ENCODE results near the gene SPATA20. TPM values are rescaled to one million over a fixed set of nuclear protein-coding genes. Genes with fewer than 3 reads are reported as not detected.

The SPATA20 gene
- total RNA-seq, 1 experiment from 2014 or later, result 31.0 TPM

DNA sequence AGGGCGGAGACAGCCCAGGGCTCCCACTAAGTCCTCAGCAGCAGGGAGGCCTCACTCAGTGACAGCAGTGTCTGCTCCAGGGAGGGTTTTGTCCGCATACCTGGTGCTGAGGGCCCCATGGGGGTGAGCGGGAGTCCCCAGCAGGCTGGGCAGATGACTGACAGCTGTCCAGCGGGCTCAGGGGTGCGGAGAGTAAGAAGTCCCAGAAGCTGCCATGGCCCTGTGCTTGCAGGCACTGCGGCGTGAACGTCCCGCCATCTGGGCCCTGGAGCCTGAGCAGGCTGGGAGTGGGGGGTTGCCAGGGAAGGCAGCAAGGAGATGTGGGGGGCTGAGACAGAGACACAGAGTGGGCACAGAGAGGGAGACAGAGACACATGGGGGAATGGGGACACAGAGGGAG is 33.7 kb downstream of the SPATA20 start:
- no peak overlapping the region for H3K4me3 ChIP-seq (ENCODE audit: insufficient read depth, low read depth, low read length)
- DNase-seq, result no peak

DNA sequence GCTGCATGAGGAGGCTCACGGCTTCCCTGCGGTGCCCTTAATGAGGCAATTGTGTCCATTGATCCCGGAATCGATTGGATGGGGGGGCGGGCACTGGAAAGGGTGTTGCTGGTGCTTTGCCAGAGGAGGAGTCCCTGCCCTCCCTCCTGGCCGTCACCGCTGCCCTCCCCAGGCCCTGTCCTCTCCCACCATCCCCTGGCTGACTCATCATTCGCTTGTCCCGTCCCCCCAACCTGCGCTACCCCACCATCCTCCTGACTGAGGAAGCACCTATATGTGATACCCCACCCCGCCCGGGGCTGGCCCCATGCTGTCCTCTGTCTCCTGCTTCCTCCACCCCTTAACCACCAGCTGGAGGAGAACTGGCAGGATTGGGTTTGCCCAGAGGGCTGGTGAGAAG is 34.3 kb downstream of the SPATA20 start:
- Histone ChIP-seq H3K27me3 (ENCODE audit: control insufficient read depth, insufficient read depth, low read length) (no peaks in the 10 kb centered on the region; the same call in 1 of the 2 replicates), H3K36me3 (replicated peaks; ENCODE audit: control insufficient read depth, insufficient read depth, low read length) (no peaks in the 10 kb centered on the region), H3K4me3 (ENCODE audit: insufficient read depth, low read depth, low read length) (no peak overlapping the region)
- no peak for DNase-seq

More for the DNA sequence above, 33.7 kb downstream of the SPATA20 start:
- Histone ChIP-seq H3K36me3 (replicated peaks; ENCODE audit: control insufficient read depth, insufficient read depth, low read length) (no peaks in the 10 kb centered on the region), H3K27me3 (ENCODE audit: control insufficient read depth, insufficient read depth, low read length) (no peaks in the 10 kb centered on the region; the same call in 1 of the 2 replicates)

DNA sequence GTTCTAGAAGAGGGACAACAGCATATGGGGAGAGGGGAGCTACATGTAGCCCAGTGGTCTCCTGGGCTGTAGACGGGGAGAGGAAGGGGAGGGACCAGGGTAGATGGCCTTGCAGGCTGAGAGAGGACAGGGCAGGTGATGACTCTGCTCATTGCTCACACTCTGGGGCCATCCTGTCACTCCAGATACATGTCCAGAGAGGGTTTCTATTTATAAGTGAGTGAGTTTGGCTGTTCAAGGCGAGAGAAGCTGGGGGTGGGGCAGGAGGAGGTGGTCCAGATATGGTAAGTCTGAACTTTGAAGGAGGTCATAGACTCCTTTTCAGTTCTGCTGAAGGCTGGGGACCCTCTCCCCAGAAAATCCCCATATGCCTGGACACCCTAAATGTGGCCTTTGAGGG is 35.8 kb downstream of the SPATA20 start:
- no peaks in the 10 kb centered on the region; the same call in 1 of the 2 replicates for H3K27me3 ChIP-seq (ENCODE audit: control insufficient read depth, insufficient read depth, low read length)
- no peaks in the 10 kb centered on the region for H3K36me3 ChIP-seq (replicated peaks; ENCODE audit: control insufficient read depth, insufficient read depth, low read length)
- no peak for DNase-seq
- no peak overlapping the region for H3K4me3 ChIP-seq (ENCODE audit: insufficient read depth, low read depth, low read length)

DNA sequence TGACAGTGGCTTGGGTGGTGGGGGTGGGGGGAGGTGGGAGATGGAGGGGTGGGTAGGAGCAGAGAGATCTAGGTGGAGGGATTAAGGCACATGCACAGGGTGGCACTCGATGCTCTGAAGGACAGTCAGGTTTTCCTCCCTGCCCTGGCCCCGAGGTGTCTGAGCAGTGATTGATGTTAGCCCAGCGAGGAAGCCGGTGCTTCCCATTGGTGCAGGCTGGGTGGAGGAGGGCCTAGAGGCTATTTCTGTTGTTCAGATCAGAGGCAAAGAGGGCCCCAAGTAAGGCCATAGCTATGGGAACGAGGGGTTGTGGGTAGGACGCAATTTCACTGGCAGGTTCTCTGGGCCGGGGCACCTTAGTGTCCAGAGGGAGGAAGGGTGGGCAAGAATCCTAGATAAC is 36.7 kb downstream of the SPATA20 start:
- Histone ChIP-seq H3K27me3 (ENCODE audit: control insufficient read depth, insufficient read depth, low read length) (no peaks in the 10 kb centered on the region; the same call in 1 of the 2 replicates), H3K4me3 (ENCODE audit: insufficient read depth, low read depth, low read length) (no peak overlapping the region), H3K36me3 (replicated peaks; ENCODE audit: control insufficient read depth, insufficient read depth, low read length) (no peaks in the 10 kb centered on the region)
- DNase-seq, result peak; percentile 85

DNA sequence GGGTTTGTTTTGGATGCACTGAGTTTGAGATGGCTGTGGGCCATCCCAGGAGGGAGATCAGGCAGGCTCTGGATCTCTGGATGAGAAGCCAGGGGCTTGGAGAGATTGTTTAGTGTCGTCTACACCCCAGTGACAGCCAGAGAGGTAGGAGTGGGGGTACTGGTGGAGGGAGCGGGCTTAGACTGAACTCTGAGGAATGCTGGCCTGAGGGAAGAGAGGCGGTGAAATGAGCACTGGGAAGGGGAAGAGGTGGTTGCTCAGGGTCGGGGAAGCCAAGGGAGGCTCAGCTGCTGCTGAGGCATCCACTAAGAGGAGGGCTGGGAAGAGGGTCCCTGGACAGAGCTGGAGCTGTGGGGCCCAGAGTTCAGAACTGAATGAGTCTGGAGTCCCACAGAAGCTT is 37.1 kb downstream of the SPATA20 start:
- Histone ChIP-seq H3K4me3 (ENCODE audit: insufficient read depth, low read depth, low read length) (no peak overlapping the region), H3K36me3 (replicated peaks; ENCODE audit: control insufficient read depth, insufficient read depth, low read length) (no peaks in the 10 kb centered on the region), H3K27me3 (ENCODE audit: control insufficient read depth, insufficient read depth, low read length) (no peaks in the 10 kb centered on the region; the same call in 1 of the 2 replicates)
- DNase-seq, result no peak

DNA sequence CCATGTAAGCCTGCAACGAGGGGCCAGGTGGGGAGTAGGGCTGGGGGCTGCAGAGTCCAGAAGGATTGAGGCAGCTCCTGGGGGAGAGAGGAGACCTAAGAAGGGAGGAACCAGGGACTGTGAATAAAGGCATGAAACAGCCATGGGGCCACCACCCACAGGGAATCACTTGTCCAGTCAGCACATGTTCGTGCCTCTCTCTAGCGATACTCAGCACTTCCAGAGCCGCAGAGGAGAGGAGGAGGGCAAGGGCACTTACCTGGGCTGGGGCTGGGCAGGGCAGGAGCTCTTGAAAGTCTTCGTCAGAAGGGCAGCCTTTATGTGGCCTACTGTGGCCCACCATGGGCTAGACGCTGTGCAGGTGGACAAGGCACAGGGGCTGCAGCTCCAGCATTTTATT is 37.8 kb downstream of the SPATA20 start:
- DNase-seq, result no peak
- Histone ChIP-seq H3K4me3 (ENCODE audit: insufficient read depth, low read depth, low read length) (no peak overlapping the region), H3K36me3 (replicated peaks; ENCODE audit: control insufficient read depth, insufficient read depth, low read length) (no peaks in the 10 kb centered on the region), H3K27me3 (ENCODE audit: control insufficient read depth, insufficient read depth, low read length) (no peaks in the 10 kb centered on the region; the same call in 1 of the 2 replicates)

DNA sequence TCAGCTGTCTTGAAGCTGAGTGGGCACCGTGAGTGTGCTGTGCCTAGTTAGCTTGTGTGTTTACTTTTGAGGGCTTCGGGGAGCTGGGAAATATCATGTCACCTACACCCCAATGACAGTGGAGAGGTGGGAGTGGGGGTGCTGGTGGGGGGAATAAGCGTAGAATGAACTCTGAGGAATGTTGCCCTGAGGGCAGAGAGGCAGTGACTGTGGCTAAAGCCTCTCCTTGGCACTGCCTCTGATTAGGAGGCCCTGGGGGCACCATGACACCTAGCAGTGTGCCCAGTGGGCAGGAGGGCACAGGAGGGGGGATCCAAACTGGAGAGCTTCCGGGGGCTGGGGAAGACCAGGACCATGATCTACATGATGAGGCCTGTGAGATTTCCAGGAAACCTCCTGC is 38.4 kb downstream of the SPATA20 start:
- H3K27me3 ChIP-seq (ENCODE audit: control insufficient read depth, insufficient read depth, low read length), result no peaks in the 10 kb centered on the region; the same call in 1 of the 2 replicates
- no peaks in the 10 kb centered on the region for H3K36me3 ChIP-seq (replicated peaks; ENCODE audit: control insufficient read depth, insufficient read depth, low read length)
- no peak overlapping the region for H3K4me3 ChIP-seq (ENCODE audit: insufficient read depth, low read depth, low read length)
- no peak for DNase-seq

DNA sequence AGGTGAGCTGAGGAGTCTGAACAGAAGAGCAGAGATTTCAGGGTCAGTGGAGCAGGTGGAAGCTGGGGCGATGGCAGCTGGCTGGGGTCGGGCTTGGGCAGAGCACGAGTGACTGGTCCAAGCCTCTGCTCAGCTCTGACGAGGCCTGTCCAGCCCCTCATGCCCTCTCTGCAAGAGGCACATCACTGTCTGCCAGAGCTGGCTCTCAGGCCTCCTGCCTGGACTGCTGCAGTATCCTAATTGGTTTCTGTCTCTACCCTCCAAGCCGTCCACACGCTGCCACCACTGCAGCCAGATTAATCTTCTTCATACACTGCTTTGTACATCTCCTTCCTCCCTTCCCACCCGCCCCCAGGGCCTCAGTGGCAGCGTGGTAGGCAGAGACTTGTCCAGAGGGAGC is 38.9 kb downstream of the SPATA20 start:
- DNase-seq, result no peak
- H3K36me3 ChIP-seq (replicated peaks; ENCODE audit: control insufficient read depth, insufficient read depth, low read length), result no peaks in the 10 kb centered on the region
- no peak overlapping the region for H3K4me3 ChIP-seq (ENCODE audit: insufficient read depth, low read depth, low read length)
- H3K27me3 ChIP-seq (ENCODE audit: control insufficient read depth, insufficient read depth, low read length), result no peaks in the 10 kb centered on the region; the same call in 1 of the 2 replicates

DNA sequence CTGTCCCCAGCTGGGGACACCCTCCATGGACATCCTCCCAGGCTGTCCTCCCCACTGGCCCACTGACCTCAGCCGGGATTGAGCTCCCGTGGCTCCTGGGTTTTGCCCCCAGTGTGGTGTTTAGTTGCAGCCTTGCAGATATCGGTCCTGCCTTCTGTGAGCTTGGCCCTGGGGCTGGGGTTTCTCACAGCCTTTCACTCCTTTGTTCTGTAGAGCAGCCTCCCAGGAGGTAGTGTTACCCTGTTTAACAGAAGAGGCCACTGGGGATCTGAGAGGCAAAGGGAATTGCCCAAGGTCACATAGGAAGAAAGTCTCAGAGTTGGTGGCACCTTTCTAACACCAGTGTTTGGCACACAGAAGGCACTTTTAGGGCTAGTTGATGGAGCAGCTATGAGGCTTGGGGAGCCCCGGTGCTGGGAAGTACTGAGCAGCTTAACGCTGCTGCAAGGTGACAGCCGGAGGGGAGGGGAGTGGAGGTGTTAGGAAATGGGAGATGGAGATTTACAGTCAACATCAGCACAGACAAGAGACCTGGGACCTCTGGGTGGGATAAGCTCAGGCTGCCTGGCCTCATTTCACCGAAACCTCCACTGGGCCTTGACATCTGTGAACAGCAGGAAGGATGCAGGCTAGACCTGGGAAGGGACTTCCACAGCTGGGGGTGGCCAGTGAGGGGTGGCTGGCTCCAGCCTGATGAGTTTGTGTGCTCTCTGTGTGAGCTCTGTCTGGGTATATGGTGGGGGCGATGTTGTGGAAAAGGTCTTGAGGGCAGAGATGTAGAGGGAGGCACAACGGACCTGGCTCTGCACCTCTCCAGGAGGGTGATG is 39.7 kb downstream of the SPATA20 start:
- no peak overlapping the region for H3K4me3 ChIP-seq (ENCODE audit: insufficient read depth, low read depth, low read length)
- no peaks in the 10 kb centered on the region; the same call in 1 of the 2 replicates for H3K27me3 ChIP-seq (ENCODE audit: control insufficient read depth, insufficient read depth, low read length)
- DNase-seq, result no peak
- no peaks in the 10 kb centered on the region for H3K36me3 ChIP-seq (replicated peaks; ENCODE audit: control insufficient read depth, insufficient read depth, low read length)

DNA sequence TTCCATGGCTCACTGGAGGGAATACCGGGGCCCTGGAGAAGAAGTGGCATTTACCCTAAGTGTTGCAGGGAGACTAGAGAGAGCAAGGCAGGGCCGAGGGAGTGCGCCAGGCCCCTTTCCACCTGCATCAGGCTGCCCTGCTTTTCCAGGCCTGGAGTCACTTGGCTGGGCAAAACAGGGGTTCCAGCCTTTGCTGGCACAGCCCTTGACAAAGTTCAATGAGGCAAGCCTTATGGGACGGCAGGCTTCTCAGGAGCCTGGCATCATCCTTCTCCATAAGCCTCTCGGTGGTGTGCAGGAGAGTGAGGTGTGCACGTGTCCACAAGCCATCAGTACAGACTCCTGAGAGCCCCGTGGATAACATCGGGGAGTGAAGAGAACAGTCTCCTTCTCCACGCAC is 40.6 kb downstream of the SPATA20 start:
- H3K36me3 ChIP-seq (replicated peaks; ENCODE audit: control insufficient read depth, insufficient read depth, low read length), result no peaks in the 10 kb centered on the region
- H3K4me3 ChIP-seq (ENCODE audit: insufficient read depth, low read depth, low read length), result no peak overlapping the region
- DNase-seq, result no peak
- H3K27me3 ChIP-seq (ENCODE audit: control insufficient read depth, insufficient read depth, low read length), result no peaks in the 10 kb centered on the region; the same call in 1 of the 2 replicates

DNA sequence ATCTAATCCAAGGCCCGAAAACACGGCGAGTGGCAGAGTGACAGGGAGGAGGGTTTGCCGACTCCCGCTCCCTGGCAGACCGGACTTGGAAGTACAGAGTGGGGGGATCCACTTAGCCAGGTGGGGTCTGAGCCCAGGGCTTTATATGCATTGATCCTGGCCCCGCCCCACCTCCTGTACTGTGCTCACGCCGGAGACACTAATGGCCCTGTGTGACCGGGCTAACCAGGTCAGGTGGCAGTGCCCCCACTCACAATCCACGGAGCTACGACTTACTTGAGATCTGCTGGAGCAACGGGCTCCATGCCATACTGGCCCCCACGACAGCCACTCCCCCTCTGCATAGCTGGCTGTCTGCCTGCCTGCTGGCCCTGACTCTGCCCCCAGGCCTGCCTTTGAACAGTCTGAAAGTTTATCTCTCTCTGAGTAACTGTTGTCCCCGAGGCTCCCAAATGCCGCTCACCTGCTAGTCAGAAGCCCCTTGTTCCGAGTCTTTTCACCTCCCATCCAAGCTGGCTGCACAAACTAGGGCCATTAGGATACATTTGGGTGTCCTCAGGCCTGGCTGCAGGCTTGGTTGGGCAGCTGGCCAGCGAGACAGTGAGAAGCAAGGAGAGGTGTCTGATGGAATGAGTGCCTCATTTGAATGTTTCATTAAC is 41.5 kb downstream of the SPATA20 start:
- no peak for DNase-seq
- Histone ChIP-seq H3K27me3 (ENCODE audit: control insufficient read depth, insufficient read depth, low read length) (no peaks in the 10 kb centered on the region; the same call in 1 of the 2 replicates), H3K36me3 (replicated peaks; ENCODE audit: control insufficient read depth, insufficient read depth, low read length) (no peaks in the 10 kb centered on the region), H3K4me3 (ENCODE audit: insufficient read depth, low read depth, low read length) (no peak overlapping the region)

DNA sequence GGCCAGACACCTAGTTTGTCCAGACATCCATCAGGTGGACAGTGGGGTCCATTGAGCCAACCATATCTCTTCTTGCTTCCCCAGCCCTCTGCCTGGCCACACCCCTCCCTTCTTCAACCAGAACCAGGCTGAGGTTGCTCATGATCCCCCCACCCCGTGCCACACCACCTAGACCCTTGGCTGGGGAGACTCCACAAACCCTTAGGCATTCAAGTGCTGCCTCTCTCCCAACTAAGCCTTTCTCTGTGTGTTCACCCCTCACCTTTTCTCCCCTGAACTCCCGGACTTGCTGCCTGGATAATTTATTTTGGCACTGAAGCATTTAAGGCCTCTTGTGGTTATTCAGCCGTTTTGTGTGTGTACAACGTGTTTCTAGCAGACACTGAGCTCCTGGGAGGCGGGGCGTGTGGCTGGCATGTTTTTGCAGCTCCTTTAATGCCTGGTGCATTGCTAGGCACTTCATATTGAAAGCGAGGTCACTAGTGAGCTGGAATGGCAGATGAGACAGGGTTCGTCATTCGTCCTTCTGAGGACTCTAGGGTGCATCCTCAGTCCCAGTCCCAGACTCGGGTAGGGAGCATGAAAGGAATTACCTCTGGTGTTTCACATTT is 42.2 kb downstream of the SPATA20 start:
- no peaks in the 10 kb centered on the region for H3K36me3 ChIP-seq (replicated peaks; ENCODE audit: control insufficient read depth, insufficient read depth, low read length)
- no peak overlapping the region for H3K4me3 ChIP-seq (ENCODE audit: insufficient read depth, low read depth, low read length)
- no peak for DNase-seq

DNA sequence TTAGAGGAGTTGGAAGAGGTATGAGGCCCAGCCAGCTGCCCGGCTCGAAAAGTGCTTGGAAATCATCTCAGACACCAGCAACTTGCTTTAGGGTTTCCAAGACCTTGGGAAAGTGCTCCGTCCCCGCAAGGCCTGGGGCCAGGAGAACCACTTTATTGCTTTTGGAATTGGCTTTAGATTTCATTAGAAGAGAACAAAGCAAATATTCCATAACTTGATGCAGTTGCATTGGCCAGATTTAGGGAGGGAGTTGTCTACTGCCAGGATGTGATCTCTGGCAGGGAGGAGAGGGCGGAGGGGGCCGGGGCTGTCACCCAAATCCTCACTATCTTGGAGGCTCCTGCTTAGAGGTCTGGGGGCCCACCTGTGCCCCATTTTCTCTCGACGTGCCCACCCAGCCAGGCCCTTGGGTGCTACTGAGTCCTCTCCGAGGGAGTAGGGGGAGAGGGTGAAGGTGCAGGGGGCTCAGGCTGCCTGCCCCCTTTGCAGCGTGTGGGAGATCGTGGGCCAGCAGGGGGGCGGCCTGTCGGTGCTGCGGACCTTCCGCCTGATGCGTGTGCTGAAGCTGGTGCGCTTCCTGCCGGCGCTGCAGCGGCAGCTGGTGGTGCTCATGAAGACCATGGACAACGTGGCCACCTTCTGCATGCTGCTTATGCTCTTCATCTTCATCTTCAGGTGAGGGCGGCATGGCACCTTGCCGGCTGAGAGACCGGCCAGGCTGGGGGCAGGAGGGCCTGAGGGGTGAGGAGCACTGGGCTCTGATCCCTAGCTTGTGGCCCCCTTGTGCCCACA is 44.2 kb downstream of the SPATA20 start:
- Histone ChIP-seq H3K36me3 (replicated peaks; ENCODE audit: control insufficient read depth, insufficient read depth, low read length) (no peaks in the 10 kb centered on the region), H3K4me3 (ENCODE audit: insufficient read depth, low read depth, low read length) (no peak overlapping the region), H3K27me3 (ENCODE audit: control insufficient read depth, insufficient read depth, low read length) (no peaks in the 10 kb centered on the region)
- no peak for DNase-seq

More for the DNA sequence above, 42.2 kb downstream of the SPATA20 start:
- no peaks in the 10 kb centered on the region; the same call in 1 of the 2 replicates for H3K27me3 ChIP-seq (ENCODE audit: control insufficient read depth, insufficient read depth, low read length)

DNA sequence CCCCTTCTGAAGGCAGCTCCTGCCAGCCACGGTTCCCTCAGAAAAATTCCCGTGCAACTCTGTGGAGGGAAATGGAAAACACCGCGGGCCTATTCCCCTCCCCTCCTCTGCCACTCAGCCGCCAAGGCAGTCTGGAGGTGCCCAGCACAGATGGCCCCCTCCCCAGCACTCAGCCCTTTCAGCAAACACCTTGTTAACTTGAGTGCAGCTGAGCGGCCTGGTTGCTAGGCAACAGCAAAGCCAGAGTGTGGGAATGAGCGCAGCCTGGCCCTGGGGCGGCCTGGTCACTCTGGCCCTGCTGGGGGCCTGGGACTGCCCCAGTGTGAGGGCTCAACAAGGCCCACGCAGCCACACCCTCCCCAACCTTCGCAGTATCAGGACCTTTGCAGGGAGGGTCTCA is 46.3 kb downstream of the SPATA20 start:
- DNase-seq, result peak; percentile 92
- no peak overlapping the region for H3K4me3 ChIP-seq (ENCODE audit: insufficient read depth, low read depth, low read length)
- H3K36me3 ChIP-seq (replicated peaks; ENCODE audit: control insufficient read depth, insufficient read depth, low read length), result no peaks in the 10 kb centered on the region
- no peaks in the 10 kb centered on the region for H3K27me3 ChIP-seq (ENCODE audit: control insufficient read depth, insufficient read depth, low read length)

Data from H7 (cell line).